Measurements from ENCODE around the gene PHF21A.

GRCh38 chr11:45941285-45941684 lies 180.0 kb downstream of the PHF21A start:
- TF ChIP-seq CTCF (IDR thresholded peaks at IDR 0.05; ENCODE audit: insufficient read depth, low read depth, low read length) (no peak), EZH2 (IDR thresholded peaks at IDR 0.05; ENCODE audit: insufficient read depth, low read length) (no peak)

Data from astrocyte (in vitro differentiated cells and primary cell).